GM18508 (cell line): ENCODE measurements around the gene HK2.

Experiments used
- ATAC-seq: cut with Tn5 transposase; IDR thresholded peaks from one replicate; pipeline ENCODE4 v1.9.1; 2021; ENCODE audit warnings: moderate number of reproducible peaks; ENCODE audit not compliant: insufficient read depth, unreplicated experiment

The HK2 gene

DNA sequence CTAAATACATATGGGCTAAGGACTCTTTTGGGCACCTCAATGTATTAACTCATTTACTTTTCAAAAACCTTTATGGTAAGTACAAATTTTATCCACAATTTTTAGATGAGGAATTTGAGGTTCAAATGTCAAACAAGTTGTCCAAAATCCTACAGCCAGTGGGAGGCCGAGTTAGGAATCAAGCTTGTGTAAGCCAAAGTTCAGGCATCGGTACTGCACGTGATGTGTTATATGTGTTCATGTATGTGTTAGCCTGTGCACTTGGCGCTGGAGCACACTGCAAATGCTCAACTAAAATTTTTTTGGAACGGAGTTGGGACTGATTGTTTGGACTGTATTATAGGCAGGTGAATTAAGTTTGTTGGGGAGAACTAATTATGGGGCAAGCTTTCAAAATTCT, 22.7 kb downstream of the HK2 start:
- no peak for ATAC-seq

DNA sequence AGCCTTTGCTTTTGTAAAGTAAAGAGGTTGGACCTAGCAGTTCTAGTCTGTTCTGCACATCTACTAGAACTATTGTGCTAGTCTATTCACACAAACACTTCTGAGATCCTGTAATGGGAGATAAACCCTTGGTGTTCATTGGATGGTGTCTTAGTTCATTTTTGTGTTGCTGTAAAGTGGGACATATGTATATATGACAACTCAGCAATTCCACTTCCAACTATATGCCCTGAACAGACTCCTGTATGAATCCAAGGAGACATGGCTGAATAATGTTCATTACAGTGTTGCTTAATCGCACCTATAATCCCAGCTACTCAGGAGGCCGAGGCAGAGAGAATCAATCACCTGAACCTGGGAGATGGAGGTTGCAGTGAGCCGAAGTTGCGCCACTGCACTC, 23.3 kb downstream of the HK2 start:
- no peak for ATAC-seq

DNA sequence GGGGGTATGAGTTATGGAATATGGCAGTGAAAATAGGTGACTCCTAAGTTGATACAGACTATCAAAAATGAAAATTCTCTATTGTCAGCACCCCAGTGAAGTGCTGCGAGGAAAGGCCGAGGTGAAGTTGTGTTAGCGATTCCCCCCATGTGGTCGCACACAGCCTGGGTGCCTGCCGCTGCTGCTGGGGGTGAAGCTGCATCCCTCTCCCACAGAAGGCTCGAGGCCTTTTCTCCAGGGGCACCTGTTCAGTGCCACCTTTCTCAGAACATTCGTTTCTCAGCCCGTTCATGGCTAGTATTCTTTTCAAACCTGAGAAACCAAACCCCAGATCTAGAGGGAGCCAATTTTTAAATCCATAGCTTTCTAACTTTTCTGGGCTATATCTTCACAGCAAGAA, 23.8 kb downstream of the HK2 start:
- no peak for ATAC-seq

DNA sequence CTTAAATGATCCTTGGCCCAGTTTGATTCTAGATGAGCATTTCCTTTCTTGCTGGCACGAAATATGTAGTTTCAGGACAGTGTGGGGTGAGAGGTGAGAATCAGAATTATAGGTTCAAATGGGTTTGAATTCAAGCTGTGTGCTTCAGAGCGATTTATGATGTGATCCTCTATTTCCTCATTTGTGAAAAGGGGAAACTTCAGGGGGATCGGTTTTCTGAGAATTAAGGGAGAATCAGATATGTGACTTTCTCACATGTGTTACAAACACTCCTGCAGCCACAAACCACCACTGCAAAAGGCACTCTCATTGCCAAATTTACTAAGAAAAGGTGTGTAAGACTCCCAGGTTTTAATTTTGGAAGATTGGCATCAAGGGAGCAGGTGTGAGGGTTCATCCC, 24.4 kb downstream of the HK2 start:
- no peak for ATAC-seq

DNA sequence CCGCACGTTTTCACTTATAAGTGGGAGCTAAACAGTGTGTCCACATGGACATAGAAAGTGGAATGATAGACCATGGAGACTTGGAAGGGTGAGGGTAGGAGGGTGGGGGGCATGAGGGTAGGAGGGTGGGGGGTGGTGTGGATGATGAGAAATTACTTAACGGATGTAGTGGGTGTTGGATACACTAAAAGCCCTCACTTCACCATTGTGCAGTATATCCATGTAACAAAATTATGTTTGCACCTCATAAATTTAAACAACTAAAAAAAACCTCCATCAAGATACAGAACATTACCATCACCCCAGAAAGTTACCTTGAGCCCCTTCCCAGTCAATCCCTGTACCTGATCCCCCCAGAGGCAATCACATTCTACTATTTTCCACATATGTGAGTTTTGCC, 26.2 kb downstream of the HK2 start:
- no peak for ATAC-seq

DNA sequence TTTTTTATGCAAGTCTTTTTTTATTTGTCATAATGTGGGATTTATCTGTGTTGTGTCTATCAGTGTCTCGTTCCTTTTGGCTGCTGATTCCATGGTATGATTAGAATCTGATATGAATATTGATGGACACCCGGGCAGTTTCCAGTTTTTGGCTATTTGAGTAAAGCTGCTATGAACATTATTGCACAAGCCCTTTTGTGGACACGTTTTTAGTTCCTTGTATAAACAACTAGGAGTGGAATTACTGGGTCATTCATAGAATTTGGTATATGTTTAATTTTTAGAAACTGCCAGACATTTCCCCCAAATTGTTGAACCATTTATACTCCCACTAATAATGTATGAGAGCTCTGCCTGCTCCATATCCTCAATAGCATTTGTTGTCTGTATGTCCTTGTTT, 26.6 kb downstream of the HK2 start:
- no peak for ATAC-seq

DNA sequence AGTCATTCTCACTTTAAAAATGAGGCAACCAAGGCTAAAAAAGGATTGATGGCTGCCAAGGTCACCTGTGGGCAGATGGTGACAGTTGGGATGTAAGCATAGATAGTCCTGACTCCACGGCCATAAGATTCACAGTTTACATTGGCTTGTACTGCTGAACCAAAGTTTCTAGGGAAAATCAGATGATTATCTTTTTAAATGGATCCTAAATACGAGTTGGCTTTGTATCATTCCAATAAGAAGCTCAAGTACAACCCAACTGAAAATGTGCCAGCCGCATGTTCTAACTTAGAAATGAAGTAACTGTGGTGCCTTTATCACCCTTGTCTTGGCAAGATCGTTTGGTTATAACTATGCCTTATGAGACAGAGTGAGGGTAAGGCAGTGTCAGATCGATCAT, 27.6 kb downstream of the HK2 start:
- no peak for ATAC-seq

DNA sequence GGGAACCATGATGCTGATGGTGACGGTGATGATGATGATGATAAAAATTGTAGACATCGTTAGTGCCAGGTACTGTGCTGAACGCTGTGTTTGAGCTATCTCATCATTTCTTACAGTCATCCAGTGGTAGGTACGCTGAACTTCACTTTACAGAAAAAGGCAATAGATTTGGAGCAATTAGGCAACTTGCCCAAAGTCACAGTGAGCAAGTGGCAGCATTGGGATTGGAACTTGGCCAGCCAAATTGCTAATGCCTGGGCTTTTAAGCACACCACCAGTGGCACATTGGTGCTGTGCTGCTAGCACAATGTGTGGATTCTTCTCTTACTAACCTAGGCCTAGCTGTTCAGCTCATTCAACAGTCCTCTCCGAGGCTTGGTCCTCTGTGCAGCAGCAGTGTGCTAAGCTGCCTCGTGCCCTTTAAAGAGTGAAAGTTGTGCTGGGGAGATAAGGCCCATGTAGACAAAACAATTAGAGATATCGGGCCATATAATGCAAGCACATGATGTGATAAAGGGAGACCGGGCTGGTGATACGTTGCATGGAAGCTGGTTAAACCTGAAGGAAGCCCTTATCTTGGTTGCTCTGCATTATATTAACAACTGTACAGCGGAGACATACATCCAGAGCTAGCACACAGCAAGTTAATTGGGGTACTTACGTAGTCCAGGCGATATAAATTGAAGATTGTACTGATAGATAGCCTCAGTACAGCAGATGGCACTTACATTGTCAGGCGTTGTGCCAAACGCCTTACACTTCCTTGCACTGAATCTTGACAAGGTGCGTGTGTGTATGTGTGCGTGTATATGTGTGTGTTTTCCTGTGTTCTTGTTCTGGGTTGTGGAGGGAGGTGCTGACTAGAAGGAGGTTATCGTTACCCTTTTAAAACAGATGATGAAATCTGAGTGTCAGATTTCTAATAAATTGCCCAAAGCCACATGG, 28.4 kb downstream of the HK2 start:
- no peak for ATAC-seq

DNA sequence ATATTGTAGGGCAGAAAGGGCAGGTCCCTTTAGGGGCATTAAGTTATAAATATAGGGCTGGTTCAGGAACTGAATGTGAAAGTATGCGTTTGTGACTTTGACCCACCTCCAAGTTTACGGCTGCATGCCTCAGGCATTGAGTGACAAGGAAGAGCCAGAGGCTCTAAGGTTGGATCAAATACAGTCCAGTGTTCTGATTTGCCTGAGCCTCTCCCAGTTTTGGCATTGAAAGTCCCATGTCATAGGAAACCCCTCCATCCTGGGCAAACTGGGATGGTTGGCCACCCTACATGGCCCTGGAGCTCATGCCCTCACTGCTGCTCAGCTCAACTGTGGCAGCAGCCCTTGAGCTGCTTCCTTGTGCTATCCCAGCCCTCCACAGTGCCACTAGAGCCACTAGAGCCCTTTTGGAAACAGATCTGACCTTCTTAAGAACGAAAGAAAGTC, 29.9 kb downstream of the HK2 start:
- ATAC-seq = no peak

DNA sequence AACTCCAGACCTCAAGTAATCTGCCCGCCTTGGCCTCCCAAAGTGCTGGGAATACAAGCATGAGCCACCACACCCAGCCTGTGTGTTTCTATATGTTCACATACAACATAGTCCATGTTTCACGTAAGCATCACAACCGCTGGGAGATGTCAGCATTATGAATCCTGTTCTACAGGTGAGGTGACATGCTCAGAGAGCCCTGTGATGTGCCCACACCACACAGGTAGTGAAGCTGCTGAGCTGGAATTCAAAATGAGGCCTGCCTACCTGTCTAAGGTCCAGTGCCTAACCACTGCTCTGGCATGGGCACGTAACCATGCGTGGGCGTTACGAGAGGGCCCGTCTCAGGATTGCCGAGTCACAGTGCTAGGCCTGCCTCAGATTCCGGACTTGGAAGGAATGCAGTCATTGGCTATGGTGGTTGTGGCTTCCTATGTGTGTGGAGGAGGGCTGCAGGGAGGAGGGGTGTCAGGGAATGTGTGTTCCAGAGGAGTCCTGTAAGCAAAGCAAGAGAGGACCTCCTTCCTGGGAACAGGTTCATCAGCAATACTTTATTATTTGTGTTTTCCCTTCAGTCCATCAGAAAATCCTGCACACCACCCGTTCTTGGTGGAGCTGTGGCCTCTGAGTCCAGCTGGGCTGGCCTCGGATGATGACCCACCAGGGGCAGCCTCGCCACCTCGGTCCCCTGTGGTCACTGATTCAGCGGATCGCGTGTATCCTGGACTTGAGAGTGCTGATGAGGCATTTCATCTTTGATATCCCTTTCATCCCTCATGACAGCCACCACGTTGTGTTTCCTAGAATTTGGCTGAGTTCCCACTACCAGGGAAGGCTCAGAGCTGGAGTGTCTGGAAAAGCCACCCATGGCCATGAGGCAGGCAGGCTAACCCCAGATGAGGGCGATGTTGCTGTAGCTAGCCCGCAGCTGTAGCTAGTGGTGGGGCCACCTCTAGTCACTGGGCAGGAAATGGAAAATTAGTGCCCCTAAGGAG, 31.1 kb downstream of the HK2 start:
- ATAC-seq = no peak

DNA sequence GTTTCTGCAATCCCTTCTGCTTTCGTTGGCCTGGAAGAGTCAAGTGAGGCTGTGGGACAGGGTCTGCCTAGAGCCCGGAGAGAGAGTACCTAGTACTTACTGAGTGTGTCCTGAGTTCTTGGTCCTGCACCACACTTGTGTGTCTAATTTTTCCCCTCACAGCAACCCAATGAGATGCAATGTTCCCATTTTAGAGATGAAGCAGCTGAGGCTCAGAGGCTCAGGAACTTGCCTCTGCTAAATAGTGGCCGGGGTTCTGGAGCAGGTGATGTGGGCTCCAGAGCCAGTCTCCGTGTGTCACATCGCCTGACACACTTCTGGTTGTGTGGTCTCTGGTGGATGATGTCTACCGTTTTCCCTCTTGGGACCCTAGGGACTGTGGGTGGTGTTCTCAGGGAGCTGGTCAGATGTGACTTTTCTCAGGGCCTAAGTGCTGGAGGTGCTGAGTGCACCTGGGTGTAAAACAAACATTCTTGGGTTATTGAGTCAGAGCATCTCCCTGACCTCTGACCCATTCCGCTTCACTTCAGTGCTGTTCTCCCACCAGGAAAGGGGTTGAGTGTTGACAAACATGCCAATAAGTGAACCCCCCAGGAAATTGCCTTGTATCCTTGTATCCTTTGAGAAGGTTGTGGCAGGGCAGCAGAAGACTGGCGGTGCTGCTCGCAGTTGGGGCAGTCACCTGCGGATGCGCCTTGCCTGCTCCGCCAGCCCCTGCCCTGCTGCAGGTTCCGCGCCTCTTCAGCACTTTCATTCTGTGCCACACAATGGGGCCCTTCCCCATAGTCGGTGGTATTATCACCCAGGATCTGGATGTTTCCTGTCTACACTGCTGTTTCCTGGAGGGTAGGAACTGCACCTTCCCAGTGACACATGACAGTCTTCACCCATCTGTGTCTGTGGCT, 32.1 kb downstream of the HK2 start:
- no peak for ATAC-seq

DNA sequence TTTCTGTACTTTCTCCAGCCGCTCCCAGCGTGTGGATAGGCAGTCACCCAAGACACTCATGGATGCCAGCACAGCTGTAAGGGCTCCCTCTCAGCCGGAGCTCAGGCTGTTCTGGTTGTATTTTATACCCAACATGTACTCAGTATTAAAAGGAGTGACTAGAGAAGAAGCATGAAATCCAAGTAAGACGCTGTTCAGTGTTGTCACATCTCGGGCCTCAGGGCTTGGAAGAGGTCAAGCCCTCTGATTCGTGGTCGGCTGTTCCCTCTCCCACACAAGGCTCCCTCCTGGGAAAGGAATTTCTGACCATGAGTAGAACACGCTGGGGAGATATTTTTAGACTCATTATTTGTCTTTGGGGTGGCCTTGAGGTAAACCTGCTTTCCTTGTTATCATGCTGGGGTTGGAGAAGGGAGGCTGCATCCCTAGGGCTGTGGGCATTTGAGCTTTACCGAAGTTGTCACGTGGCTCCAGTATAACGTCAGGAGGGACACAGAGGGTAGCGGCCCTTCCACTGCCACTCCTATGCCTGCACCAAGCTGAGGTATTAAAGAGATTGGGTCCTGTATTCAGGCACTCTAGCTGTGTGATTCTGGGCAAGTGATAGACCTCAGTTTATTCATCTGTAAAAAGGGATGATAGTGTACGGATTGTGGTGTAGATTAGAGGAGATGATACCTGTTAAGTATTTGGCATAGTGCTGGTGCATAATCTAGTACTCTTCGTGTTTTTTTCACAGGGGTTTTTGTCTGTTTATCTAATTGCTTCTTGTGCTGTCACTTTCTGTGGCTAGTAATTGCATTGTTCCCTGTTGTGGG, 34.1 kb downstream of the HK2 start:
- no peak for ATAC-seq

DNA sequence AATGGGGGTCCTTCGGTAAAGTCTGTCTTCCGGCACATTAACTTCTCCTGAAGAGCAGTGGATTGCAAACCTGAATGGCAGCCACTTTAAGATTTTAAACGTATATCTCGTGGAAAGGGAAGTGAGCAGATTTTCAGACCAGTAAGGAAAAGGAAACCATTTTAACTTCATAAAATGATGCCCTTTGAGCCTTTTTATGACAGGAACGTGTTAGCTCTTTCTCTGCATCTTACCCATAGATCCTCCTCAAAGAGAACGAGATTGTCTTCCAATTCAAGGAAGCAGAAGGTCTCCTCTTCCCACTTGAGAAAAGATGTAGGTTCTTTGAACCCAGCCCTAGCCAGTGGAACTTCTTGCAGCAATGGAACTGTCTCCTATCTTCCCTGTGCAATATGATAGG, 35.6 kb downstream of the HK2 start:
- ATAC-seq = no peak

DNA sequence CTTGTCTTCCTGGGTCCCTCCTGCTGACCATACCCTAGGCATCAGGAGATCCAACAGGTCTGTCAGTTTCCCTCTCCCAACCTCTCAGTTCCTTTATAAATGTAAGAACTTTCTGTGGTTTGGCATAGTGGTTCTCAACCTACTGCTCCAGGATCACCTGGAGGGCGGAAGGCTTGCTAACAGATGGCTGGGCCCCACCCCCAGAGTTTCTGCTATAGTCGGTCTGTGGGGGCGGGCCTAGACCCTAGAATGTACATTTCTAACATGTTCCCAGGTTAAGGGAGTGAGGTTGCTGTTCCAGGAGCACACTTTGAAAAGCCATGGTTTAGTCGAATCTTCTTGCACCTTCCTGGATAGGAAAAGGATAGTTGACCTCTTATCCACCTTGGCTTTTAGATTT, 37.0 kb downstream of the HK2 start:
- no peak for ATAC-seq

DNA sequence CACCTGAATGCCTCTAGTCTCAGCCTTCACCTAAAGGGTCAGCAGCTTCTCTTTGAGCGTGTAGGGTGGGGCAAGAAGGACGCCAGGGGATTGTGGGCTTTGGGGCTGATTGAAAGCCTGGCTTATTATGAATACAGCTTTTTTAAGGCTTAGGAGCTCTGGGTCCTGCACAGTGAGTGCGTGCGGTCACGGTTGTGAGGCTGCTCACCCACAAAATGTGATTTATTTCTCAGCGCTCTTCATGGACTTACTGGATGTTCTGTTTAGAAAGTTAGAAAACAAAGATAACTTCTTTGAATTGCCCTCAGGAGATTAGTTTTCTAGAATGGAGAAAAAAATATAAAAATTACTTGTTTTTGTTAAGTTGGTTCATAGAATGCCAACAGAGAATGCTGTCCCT, 37.5 kb downstream of the HK2 start:
- ATAC-seq = no peak

DNA sequence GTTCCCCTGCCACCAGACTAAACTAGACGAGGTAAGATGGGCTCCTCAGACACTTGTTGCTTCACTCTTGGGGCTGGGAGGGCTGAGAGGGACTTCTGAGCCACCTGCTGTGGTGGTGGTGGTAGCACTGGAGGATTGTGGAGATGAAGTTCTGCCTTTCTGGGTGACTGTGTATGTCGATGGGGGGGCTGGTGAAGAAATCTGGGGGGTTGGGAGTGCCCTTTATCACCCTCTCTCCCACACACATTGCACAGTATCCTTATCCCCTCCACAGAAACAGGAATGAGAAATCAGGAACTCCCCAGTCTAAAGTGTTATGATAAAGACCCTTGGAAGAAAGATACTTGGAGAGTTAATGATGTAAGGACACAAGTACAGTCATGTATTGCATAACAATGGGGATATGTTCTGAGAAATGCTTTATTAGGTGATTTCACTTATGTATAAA, 38.5 kb downstream of the HK2 start:
- no peak for ATAC-seq

DNA sequence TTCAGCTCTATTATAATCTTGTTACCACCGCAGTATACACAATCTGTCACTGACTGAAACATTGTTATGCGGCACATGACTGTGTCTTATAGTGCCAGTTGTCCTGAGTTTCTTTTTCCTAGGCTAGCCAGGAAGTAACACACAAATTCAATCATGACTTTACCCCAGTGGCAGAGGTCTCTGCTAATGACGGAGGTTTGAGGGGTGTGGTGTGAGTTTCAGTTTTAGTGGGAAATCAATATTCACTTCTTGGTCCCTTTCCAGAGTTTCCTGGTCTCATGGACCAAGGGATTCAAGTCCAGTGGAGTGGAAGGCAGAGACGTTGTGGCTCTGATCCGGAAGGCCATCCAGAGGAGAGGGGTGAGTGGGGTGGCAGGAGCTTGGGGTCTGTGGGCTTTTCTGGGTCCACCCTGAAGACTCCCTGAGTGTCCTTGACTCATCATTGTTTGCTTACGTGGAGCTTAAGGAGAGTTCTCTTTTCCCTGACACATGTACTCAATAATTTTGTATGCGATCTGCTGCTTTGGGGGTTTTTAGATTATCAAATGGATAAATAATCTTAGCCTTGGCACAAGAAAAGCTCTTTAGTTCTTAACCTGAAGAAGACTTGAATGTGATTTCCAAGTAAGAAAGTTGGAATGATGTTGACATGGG, 39.2 kb downstream of the HK2 start:
- ATAC-seq = no peak
